CD1c-positive myeloid dendritic cell (primary cell): ENCODE results near the gene SEMA3C.

Experiments used
- DNase-seq: peaks from one replicate; pipeline ENCODE4 v3.0.0-alpha.2; 2016; ENCODE audit errors: extremely low spot score

Gene SEMA3C

DNA sequence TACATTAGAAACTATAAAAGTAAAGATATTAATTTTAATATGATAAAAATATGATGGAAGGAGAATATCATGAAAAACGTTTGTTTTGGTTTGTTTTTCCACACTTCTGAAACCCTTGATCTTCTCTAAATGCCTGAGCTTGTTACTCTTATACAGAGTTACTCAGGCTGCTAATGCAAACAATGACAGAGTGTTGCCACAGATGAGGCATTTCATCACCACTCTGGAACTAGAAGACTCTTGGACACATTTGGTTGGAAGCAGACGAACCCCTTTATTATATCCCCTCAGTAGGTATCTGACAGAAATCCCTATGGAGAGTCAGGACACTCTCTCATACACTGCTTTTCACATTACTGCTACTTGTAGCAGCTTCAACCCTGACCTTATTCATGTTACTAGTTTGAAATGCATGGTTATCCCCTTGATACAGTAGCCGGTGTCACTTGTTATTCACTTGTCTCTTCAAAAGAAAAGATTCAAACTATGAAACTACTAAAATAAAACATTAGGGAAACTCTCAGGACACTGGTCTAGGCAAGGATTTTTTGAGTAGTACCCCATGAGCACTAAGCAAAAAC is 66.9 kb downstream of the SEMA3C start:
- no peak for DNase-seq

DNA sequence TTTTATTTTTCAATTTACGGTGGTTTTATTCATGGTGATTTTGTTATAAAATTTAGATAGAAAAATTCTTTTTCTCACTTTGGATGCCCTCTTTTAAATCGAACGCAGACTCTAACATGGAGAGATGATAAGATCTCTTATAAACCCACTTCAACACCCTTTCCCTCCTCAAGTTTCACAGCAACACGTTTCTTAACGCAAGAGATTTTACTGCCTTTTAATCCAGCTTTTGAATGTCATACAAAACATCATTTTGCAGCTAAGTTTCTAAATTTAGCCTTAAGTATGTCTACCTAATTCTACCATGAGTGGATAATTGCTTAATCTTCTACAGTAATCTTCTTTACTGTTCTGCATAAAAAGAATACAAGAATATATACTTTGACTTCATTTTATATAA is 70.0 kb downstream of the SEMA3C start:
- no peak for DNase-seq

DNA sequence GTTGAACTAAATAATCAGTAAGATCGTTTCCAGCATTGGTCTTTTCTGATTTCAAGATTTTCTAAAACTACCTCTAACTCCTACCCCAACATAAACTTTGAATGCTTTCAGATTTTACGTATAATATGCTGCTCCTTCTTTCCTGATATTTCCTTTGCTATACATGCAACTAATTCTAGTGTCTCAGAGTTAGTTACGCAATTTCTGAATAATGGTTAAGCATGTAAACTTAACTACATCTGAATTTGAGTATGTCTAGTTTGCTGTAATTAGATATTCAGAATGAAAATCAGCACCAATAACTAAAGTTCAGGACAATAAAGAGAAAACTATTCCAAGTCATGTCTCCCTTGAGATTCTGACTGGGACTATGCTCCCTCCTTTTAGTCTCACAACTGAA is 71.0 kb downstream of the SEMA3C start:
- DNase-seq: no peak

DNA sequence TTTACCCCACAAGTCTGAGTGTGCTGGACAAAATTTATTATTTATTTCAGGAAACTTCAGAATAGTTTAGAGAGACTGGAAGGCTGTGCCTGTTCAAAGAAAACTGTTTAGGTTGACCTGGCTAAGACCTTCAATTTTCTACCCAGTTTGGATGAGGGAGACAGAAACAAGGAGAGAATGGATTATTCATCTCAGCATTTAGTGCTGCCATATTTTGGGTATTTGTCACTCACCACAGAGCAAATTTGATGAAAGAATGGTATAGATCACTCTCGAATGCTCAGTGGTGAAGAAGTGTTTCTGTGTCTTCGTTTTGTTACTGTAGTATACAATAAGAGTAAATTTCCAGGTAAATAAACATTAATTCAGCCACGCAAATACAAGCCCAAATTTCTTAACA is 71.8 kb downstream of the SEMA3C start:
- no peak for DNase-seq

DNA sequence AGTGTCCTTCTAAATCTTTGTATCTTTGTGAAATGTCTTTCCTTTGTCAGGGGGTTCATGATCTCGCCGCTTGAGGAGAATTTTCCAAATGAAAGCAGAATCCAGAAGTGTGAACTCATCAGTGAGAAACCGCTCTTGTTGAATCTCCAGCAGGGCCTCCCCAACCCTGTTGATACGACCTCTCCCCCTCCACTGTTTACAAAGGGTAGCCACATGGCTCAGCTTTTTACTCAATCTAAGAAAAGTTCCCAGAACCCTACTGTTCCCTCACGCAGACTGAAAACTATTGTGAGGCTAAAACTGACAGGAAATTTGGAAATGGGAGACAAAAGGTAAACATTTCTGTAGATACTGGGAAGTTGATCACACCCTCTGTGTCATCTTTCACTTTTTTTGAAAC is 73.9 kb downstream of the SEMA3C start:
- DNase-seq: no peak

DNA sequence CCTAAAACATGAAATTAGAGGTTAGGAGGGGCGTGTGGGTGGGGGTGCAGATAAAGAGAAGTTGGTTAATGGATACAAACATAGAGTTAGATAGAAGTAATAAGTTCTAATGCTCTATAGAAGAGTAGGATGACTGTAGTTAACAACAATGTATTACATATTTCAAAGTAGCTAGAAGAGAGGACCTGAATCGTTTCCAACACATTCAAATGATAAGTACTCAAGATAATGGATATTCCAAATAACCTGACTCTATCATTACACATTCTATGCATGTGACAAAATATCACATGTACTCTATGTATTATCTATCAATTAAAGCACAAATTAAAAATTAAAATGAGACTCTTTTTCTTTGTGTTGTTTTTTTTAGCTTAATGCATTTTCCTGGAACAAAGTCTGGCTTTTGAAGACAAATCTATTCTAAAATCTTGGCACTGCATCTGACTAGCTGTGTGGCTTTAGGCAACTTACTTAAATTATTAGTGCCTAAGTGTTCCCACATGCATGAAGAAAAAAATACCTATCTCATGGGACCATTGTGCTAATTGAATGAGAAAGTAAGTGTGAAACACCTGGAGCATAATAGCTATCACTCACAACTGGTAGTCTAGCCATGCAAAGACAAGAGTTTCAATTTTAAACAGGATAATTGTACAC is 75.7 kb downstream of the SEMA3C start:
- no peak for DNase-seq

DNA sequence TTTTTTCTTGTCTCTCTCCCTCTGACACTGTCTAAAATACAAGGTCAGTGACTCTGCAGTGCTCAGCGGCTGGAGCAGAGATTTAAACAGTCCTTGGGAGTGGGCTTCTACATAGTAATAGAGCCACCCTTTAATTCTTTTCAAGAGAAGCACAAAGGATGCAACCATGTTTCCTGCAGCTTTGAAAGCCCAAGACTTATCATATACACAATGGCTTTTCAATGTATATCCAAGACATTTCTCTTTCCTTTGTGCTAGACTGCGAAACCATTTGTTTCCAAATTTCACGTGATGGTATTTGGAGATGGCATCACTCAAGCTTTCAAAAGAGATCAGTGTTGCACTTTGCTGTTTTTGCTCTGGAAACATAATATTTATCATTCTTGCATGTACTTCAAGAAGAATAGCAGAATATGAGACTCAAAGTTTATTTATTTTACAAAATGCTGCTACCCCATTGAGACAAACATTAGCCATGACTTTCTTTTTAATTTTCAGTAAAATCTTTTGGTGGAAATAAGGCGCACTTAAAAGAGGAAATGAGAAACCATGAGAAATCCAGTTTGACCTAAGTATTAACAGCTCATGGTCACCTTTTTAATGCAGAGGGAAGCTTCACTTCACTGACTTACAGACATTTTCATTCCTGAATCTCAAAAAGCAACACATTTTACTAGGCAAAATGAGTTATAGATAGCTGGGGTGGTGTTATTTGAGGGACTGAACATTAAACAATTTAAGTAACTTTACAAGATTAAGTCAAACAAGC is 76.6 kb downstream of the SEMA3C start:
- DNase-seq: peak; percentile 57

DNA sequence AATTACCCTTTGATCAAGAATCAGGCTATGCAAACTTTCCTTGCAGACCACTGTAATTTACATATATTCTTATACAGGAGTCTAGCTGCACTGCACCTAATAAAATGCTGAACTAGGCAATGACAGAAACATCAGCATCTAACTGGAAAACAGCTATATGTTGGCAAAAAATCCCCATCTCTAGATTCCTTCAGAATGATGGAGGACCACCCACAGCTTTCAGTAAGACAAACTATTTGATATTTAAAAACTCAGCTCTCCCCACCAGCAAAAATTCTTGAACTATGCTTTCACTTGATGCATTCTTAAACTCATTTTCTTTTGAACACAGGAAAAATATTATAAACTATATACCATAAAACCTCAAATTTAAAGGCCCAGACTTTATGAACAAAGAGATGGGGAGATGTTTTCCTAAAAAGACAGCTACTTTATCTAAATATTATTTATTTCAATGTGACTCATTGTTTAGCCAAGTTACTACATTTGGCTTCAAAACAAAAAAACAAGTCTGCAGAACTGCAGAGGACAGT is 77.4 kb downstream of the SEMA3C start:
- DNase-seq: no peak

DNA sequence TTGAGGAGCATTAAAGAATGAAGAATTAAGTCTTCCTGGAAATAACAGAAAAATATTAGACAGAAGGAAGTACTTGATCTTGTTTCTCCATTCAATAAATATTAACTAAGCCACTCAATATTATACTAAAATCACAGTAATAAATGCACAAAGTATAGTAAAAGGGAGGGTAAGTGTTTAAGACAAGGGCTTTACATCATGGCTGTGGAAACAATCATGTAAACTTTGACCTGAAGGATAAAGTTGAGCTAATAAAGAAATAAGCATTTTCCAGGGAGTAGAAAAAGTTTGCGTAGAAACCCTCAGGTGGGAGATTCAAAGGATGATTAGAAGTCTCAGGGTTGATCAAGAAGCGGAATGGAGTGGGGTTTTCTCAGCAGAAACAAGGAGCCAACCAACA is 78.2 kb downstream of the SEMA3C start:
- DNase-seq: no peak

DNA sequence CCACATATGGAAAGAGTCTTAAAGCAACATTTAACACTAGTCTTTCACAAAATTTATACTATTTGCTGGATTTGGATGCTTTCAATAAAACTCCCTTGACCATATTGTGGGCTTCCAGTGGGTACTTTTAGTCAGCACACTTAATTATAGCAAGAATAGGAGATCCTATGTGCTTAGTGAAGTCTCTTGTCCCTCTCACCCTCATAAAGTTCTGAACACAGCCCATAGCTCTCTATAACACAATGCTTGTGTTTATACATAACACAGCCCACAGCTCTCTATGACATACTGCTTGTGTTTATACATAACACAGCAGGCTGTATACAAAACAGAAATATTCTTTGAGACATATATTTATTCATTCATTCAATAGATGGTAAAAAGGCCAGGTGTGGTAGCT is 79.0 kb downstream of the SEMA3C start:
- DNase-seq: no peak

DNA sequence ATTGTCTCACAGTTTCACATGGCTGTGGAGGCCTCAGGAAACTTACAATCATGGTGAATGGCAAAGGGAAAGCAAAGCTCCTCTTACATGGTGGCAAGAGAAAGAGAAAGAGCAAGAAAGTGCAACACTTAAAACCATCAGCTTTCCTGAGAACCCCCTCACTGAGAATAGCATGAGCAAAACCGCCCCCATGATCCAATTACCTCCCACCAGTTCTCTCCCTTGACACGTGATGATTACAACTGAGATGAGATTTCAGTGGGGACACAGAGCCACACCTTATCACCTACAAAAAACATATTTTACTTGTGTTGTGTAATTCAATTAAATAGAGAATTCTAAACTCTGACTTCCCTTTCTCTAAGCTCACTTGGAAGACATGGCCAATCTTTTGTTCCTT is 80.2 kb downstream of the SEMA3C start:
- no peak for DNase-seq

DNA sequence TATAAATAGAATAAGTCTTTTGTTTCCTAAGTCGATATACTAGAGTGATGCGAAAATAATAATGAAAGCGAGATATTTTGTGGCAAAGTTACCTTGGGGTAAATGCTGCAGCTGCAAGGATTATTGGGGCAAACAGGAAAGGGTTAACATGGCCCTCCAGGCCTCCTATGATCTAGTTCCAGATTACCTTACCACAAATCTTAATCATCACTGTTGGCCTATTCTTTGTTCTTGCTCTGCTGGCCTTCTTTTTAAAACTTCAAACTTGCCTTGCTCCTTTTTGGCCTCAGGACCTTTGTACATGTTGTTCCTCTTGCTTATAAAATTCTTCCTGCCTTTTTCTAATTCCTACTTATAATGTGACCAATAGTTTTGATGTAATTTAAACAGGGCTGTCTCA is 81.5 kb downstream of the SEMA3C start:
- DNase-seq: no peak

DNA sequence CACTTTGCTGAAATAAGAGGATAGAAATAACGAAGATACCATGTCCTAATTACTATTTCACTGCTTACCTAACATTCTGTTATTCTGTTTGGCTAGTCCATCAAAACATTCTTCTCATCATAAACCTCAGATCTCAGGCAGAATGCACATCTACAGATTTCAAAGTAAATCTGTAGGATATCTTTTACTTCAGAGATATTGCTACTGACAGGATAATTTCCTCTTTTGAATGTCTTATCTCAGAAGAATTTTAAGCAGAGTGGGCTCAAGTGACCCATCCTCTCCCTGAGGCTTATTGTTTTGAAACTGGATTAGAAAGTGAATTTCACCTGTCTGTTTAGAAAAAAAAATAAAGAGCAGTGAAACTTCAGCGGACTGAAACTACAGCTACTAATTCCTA is 83.6 kb downstream of the SEMA3C start:
- no peak for DNase-seq

DNA sequence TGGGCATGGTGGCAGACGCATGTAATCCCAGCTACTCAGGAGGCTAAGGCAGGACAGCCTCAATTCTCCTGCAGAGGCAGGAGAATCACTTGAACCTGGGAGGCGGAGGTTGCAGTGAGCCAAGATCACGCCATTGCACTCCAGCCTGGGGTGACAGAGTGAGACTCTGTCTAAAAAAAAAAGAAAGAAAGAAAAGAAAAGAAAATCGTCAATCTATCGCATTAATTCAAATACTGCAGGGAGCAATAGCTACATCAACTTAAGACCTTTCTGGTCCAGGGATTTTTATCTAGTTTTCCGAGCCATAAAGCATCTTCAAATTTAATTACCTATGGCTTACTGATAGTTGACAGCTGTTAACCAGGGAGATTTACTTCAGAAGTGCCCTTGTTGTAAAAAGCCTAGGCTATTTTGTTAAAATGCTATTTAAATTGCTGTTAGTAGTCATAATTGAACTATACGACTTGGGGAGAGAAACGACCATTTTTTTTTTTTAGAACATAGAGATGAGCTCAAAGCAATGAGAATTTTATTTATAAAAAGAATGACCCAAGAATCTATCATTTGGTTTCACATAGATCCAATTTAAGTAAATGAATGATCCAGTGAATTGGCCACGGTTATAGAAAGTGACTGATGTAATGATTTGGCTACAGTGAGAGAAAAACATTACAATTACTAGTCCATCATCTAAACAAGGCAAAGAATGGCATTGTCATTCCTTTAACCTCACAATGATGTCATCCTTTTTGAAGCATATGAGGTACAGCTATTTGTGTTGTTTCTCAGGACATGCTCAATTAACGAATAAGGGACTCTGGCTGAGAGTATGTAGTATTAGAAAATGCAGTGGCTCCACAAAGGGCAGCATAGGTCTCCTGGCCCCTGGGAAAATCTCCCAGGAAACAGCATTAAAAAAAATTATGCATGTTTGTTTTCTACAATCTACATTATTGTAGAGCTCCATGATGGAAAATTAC is 85.3 kb downstream of the SEMA3C start:
- no peak for DNase-seq

DNA sequence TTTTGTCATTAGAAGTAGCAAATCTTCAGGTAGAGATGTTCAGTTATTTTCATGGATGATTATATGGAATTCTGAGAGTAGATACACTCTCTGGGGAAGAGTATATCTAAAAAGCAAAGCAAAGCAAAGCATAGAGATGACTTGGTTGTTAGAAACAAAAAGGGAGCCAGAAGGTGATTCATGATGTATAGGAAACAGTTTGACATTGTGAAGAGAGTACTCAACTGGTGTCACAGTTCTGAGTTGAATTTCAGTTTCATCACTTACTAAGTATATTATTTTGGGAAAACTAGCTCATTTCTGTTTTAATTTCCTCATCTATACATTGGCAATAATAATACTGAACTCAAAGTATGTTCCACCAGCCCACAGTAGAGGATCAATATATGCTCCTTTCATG is 86.8 kb downstream of the SEMA3C start:
- no peak for DNase-seq

DNA sequence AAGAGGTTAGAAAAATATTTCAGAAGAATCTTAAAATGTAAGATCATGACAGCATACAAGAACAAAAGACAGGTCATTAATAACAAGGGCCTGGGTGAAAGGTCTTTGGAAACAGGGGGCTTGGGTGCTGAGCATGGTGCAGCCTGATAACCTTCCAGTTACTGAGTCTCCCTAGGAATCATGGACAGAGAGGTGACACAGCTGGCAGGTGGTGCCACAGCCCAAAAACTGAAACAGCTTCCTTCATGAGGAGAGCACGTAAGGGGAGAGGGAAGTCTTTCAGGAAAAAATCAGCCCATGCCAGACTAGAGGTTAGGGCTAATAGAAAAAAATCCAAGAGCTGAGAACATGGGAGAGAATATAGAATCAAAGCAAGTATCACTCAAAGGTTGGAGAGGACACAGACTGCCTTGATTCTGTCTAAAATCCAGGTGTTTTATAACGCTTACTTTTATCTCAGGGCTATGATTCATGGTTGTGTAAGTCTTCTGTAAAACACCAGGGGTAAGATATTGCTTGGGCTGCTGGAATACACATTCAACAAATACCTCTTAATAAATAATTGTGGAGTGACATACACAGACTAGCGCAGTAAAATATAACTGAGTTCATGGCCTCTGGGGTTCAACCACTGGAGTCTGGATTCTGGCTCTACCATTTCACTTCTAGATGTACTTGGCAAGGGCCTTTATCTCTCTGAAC is 88.1 kb downstream of the SEMA3C start:
- peak; percentile 8 for DNase-seq

DNA sequence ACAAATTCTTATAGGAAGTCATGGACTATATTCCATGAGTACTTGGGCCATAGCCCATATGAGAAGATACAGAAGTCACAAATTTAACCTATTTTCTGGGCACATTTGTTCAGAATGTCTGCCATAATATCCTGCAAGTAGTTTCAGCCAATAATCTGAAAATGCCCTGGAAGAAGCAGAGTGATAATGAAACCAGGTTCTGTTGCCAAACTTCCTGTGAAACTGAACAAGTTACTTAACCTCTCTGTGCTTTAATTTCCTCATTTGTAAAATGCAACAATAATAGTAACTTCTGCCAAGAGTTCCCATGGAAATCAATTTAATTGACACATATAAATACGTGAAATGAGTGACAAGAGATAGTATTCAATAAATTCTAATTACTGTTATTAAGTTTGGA is 88.8 kb downstream of the SEMA3C start:
- DNase-seq: peak; percentile 76

DNA sequence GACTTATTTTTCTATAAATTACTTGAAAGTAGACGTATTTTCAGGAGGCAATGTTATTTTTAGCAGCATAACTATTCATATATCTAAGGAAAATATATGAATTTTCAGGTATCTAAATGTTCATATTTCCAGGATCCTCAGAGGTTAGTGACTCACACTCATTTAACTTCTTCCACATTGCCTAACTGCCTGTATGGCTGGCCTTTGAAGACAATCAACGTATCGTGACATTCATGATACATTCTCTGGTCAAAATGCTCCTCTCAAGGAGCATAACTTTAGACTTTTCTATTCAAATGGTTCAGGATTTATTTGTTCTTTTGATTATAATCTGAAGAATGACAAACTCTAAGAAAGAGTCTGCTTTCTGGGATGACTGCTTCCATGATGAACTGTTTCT is 89.3 kb downstream of the SEMA3C start:
- no peak for DNase-seq

DNA sequence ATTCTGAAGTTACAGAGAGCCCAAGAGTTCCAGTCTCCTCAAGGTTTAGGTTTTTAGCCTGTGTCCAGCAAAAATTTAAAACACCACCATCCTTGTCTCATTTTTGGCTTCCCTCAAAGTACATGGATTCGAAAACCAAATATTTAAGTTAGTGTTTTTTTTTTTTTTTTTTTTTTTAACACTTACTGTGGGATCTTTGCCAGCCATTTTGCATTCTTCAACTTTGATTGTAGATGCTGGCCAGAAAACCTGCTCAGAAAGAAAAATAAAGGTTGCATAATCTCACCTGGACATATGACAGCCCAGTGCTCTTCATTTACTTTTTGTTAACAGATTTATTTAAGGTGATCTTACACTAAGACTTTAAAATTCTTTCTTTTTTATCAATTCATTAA is 91.6 kb downstream of the SEMA3C start:
- no peak for DNase-seq

DNA sequence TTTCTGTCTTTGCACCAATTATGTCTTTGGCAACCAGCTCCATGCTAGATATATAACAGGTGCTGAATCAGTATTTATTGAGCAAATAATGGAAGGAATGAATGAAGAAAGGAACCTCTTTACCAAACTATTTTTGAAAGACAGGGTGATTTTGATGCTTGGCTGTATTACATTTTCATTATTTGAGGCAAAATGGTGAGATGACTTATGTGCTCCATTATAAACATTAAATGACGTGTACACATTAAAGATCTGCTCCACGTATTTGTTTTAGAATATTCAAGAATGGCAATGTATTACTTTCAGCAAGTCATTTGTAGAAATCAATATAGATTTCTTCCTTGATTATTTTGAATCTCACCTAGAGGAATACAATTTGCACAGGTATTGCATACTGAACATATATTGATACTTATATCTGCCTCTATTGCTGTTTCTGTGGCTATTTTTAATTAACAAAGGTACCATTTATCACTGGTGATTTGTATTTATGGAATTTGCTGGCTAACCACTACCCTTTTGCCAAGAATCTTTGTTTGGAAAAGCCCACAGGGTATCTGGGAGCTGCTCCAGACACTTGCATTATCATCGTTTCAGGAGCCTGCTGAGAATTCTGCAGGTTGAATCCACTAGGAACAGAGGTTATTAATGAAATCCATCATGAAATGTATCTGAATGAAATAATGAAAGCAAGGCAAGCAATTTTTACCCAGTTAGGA is 92.2 kb downstream of the SEMA3C start:
- DNase-seq: no peak

DNA sequence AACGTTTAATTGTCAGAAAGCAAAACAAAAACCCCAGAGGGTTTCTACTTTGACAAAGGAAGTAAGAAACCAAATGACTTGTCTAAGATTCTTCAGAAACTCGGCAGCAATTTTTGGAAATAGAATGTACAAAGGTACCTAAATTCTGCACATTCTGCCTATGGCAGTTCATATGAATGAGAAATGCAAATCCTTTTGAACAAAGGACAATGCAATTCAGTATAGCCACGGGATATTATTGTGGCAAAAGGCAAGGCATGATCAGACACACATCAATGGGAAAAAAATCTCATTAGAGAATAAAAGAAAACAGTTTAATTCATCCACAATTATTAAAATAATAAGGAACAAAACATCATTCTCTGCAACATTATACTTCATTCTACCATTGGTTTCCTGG is 93.4 kb downstream of the SEMA3C start:
- no peak for DNase-seq
